Esophagus muscularis mucosa (tissue), 4 donors: ENCODE measurements around the gene EVI5L.

Experiments
- EP300 ChIP-seq: sonication (generic); formaldehyde crosslinking; IDR thresholded peaks from one replicate; pipeline ENCODE4 v1.6.1; 2017; ENCODE audit warnings: antibody characterized with exemption
- POLR2A ChIP-seq: fragments of 450-650 bp; IDR thresholded peaks from one replicate; pipeline ENCODE4 v1.6.1; 2017; ENCODE audit warnings: antibody characterized with exemption, moderate library complexity, mild to moderate bottlenecking, low read depth
- TF ChIP-seq, protein P1 (sequence below), 3 experiments: fragments of 200-600 bp in 2 of 3; fragments of 450-650 bp in 1 of 3; sonication (generic) in 2 of 3; IDR thresholded peaks; one replicate each; pipeline ENCODE4 v1.5.1; 2017 to 2019; ENCODE audit warnings: antibody characterized with exemption in 3 of 3, mild to moderate bottlenecking in 2 of 3, moderate library complexity in 1 of 3

DNA sequence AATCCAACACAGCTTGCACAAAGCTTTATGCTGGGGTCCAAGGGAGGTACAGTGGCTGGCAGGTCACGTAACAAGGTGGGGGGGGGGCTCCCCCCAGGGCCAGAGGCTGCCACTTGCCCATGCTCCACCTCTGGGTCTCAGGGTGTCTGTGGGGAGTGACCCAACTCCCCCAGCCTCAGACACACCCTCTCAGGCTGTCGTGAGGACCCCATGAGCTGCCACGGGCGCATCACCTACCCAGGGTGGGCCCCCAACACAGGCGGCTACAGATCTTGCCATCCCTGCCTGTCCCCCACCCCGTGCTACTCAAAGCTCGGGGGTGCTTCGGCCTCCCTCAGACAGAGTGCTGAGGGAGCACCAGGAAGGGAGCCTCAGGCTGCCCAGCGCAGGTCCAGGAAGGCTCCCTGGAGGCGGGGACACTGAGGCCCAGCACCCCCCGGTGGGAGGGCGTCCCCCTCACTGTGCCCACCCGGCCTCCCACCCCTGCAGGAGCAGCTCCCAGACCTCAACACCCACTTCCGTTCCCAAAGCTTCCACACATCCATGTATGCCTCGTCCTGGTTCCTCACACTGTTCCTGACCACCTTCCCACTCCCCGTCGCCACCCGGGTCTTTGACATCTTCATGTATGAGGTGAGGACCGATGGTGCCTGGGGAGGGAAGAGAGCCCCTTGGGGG is 21.1 kb downstream of the EVI5L start:
- TF ChIP-seq, protein P1, sequence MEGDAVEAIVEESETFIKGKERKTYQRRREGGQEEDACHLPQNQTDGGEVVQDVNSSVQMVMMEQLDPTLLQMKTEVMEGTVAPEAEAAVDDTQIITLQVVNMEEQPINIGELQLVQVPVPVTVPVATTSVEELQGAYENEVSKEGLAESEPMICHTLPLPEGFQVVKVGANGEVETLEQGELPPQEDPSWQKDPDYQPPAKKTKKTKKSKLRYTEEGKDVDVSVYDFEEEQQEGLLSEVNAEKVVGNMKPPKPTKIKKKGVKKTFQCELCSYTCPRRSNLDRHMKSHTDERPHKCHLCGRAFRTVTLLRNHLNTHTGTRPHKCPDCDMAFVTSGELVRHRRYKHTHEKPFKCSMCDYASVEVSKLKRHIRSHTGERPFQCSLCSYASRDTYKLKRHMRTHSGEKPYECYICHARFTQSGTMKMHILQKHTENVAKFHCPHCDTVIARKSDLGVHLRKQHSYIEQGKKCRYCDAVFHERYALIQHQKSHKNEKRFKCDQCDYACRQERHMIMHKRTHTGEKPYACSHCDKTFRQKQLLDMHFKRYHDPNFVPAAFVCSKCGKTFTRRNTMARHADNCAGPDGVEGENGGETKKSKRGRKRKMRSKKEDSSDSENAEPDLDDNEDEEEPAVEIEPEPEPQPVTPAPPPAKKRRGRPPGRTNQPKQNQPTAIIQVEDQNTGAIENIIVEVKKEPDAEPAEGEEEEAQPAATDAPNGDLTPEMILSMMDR (IDR thresholded peaks at IDR 0.05): no peak
- TF ChIP-seq POLR2A (no peak), EP300 (no peak)
